Mammary epithelial cell (primary cell): ENCODE measurements around the gene ADAMTS17.

Experiments used
- CTCF ChIP-seq, 2 donors: IDR thresholded peaks in 1 of 2; conservative IDR thresholded peaks in 1 of 2; 2 replicates each; pipeline ENCODE4 v1.5.1; 2011 to 2012; ENCODE audit warnings: inconsistent platforms in 2 of 2, low read length in 2 of 2, mild to moderate bottlenecking in 2 of 2, control low read depth in 1 of 2, low read depth in 1 of 2; ENCODE audit not compliant: insufficient read depth in 1 of 2; ENCODE audit errors: extremely low read depth in 1 of 2
- EZH2 ChIP-seq: IDR thresholded peaks from 2 replicates; pipeline ENCODE4 v1.6.1; 2012; ENCODE audit warnings: low read length, inconsistent platforms, borderline replicate concordance

GRCh38 chr15:99959326-99959725 lies 382.4 kb downstream of the ADAMTS17 start:
- no peak for TF ChIP-seq CTCF (conservative IDR thresholded peaks at IDR 0.05 in 1 of 2, IDR thresholded peaks at IDR 0.05 in 1 of 2; ENCODE audit: extremely low read depth in 1 of 2, insufficient read depth in 1 of 2, low read depth in 1 of 2, low read length in 2 of 2)
- no peak for TF ChIP-seq EZH2
